Mesodermal cell (in vitro differentiated cells): ENCODE results near the gene USP49.

Source experiments
- H3K27ac ChIP-seq: 2 replicates; pipeline ENCODE4 v1.7.0; 2013; ENCODE audit warnings: mild to moderate bottlenecking, low read depth, low read length, moderate library complexity; ENCODE audit not compliant: severe bottlenecking
- H3K36me3 ChIP-seq: 2 replicates; pipeline ENCODE4 v1.7.1; 2013; ENCODE audit warnings: mild to moderate bottlenecking, low read length, moderate library complexity; ENCODE audit not compliant: control insufficient read depth, insufficient read depth
- H3K4me1 ChIP-seq: one replicate; pipeline ENCODE4 v1.7.1; 2013; ENCODE audit warnings: mild to moderate bottlenecking, low read length; ENCODE audit not compliant: insufficient read depth, control insufficient read depth, poor library complexity, severe bottlenecking
- H3K4me3 ChIP-seq: 2 replicates; pipeline ENCODE4 v1.7.0; 2013; ENCODE audit warnings: low read length, control low read depth, mild to moderate bottlenecking; ENCODE audit not compliant: insufficient read depth, poor library complexity, severe bottlenecking; ENCODE audit errors: extremely low read depth
- H3K9me3 ChIP-seq: 2 replicates; pipeline ENCODE4 v1.7.1; 2013; ENCODE audit warnings: mild to moderate bottlenecking, low read length, moderate library complexity; ENCODE audit not compliant: control insufficient read depth
- WGBS, 2 experiments: methylation state at CpG; one replicate each; pipeline ENCODE4 v1.1.5; 2013; ENCODE audit warnings: missing lambda C conversion rate in 2 of 2; ENCODE audit not compliant: insufficient coverage in 2 of 2; 5-methylcytosine and 5-hydroxymethylcytosine counted together

Gene USP49

GRCh38 chr6:41922154-41922553, 27.0 kb upstream of the USP49 start:
- Histone ChIP-seq H3K36me3 (peaks cover 37% of the 10 kb centered on the region), H3K4me1 (peaks cover 25% of the 10 kb centered on the region), H3K9me3 (no peaks in the 10 kb centered on the region), H3K27ac (no peak overlapping the region), H3K4me3 (peak overlapping the region; percentile 80)
- WGBS, 2 experiments, result 3 to 10% methylated on average over 4 of the region's 7 CpGs

GRCh38 chr6:41921712-41921998, 26.5 kb upstream of the USP49 start:
- WGBS, 2 experiments, result 1 to 2% methylated on average over 20 of the region's 20 CpGs
- H3K36me3 ChIP-seq, result peaks cover 37% of the 10 kb centered on the region
- no peaks in the 10 kb centered on the region for H3K9me3 ChIP-seq
- peak overlapping the region; percentile 80 for H3K4me3 ChIP-seq
- peaks cover 28% of the 10 kb centered on the region for H3K4me1 ChIP-seq
- peak overlapping the region; percentile 96 for H3K27ac ChIP-seq

DNA sequence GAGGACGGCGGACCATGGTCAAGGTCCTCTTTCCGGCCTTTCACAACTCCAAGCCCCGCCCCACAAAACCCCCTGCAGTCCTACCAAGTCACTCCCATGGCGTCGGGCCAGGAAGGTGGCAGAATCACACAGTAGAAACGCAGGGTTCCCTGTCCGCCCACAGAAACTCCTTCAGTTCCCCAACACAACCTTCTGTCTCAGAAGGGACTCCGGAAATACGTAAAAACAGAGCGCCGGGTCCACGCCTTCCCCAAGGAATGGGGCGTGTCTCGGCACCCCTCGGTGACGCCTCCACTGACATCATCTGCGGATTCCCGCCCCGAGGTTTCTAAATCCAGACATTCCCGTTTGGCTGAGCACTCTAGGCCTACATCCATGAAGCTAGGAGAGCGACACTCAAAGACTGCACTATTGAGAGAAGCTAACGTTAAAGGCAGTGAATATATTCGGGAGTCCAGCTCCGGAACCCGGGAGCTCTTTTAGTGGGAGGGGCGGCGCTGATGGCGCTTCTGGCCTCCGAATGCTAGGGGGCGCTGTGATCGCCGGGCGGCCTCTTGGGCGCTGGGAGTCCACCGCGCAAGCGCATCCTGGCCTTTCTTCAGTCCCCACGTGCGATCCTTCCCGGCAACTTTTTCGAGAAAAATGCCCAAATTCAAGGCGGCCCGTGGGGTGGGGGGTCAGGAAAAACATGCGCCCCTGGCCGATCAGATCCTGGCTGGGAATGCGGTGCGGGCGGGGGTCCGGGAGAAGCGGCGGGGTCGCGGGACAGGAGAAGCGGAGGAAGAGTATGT, 25.9 kb upstream of the USP49 start, which contains the start of the genes BYSL and MED20:
BYSL (plus strand) TSS at position 579 of the 791 bp plus-strand sequence; CDS start at position 643, 64 bp downstream.
MED20 (minus strand) TSS at position 219 of the 791 bp plus-strand sequence; CDS start at position 98, 121 bp downstream.
- peak within 1 kb of the TSS; percentile 80 for H3K4me3 ChIP-seq
- 0 to 1% methylated on average over 45 to 52 of the region's 55 CpGs for WGBS, 2 experiments
- no peaks in the 10 kb centered on the region for H3K9me3 ChIP-seq
- H3K36me3 ChIP-seq, result peaks cover 41% of the 10 kb centered on the region
- peaks cover 30% of the 10 kb centered on the region for H3K4me1 ChIP-seq
- H3K27ac ChIP-seq, result peak within 1 kb of the TSS; percentile 96

DNA sequence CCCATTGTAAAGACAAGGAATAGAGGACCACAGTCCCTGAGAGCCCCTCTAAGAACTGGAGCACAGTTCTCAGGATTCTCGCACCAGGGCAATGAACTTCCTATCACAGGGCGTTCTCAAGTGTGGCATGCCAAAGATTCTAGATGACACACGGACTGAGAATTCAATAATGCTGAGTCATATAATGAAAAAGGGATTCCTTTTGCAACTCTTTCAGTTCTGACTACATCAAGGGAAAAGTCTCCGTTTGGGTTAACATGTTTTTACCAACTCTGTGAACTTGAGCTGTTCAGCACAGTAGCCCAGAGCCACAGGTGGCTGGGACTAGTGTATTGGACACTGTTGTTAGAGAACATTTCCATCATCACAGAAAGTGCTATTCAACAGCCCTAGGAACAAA, 22.4 kb upstream of the USP49 start:
- WGBS, 2 experiments, result 60 to 79% methylated on average over 1 to 4 of the region's 4 CpGs

DNA sequence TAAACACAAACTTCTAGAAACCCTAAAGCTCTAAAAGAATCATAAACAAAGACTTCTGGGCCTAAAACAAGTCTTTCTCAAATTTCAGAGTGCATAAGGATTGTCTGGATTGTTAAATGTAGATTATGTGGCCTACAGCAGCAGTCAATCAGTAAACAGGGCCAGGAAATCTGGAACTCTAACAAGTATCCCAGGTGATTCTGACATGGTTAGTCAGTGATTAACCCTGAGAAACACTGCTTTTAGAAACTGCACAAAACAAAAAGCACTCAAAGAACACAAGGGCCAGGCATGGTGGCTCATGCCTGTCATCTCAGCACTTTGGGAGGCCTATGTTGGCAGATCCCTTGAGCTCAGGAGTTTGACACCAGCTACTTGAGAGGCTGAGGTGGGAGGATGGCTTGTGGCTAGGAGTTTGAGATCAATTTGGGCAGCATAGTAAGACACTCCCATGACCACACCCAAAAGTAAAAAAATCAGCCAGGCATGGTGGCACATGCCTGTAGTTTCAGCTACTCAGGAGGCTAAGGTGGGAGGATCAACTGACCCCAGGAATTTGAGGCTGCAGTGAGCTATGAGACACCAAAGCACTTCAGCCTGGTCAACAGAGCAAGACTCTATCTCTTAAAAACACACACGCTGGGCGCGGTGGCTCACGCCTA, 19.8 kb upstream of the USP49 start:
- no peak overlapping the region for H3K4me3 ChIP-seq
- H3K9me3 ChIP-seq, result no peaks in the 10 kb centered on the region
- peaks cover 19% of the 10 kb centered on the region for H3K4me1 ChIP-seq
- WGBS, 2 experiments, result 100% methylated on average over 1 of the region's 4 CpGs; no CpG with 5 or more reads in 1 of the 2 experiments
- H3K27ac ChIP-seq, result no peak overlapping the region
- H3K36me3 ChIP-seq, result peaks cover 59% of the 10 kb centered on the region

More for the DNA sequence above, 22.4 kb upstream of the USP49 start:
- Histone ChIP-seq H3K4me1 (peaks cover 23% of the 10 kb centered on the region), H3K27ac (peak overlapping the region; percentile 74), H3K36me3 (peaks cover 45% of the 10 kb centered on the region), H3K4me3 (no peak overlapping the region), H3K9me3 (no peaks in the 10 kb centered on the region)

GRCh38 chr6:41914343-41914742, 19.2 kb upstream of the USP49 start:
- peaks cover 13% of the 10 kb centered on the region for H3K4me1 ChIP-seq
- 100% methylated on average over 1 to 2 of the region's 2 CpGs for WGBS, 2 experiments

DNA sequence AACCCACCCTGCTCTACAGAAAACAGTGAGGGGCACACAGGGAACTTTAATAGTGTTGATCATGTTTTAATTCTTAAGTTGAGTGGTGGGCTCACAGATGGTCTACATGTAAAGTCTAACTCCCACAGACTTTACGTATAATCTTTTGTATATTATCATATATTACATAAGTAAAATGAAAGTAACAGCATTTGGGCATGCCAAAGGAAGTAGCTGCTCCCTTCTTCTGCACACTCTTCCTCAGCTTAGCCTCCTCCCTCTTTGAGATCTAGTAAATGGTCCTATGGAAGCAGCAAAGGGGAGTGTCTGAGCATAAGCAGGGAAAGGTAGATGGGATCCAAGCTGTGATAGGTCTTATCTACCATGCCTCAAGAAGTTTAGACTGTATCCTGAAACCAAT, 14.6 kb upstream of the USP49 start:
- Histone ChIP-seq H3K9me3 (no peaks in the 10 kb centered on the region), H3K36me3 (peaks cover 87% of the 10 kb centered on the region), H3K4me3 (no peak overlapping the region), H3K27ac (no peak overlapping the region), H3K4me1 (no peaks in the 10 kb centered on the region)
- WGBS, 2 experiments, result no CpG with 5 or more reads among the region's 1 CpG

More at GRCh38 chr6:41914343-41914742, 19.2 kb upstream of the USP49 start:
- Histone ChIP-seq H3K9me3 (no peaks in the 10 kb centered on the region), H3K4me3 (no peak overlapping the region), H3K27ac (no peak overlapping the region), H3K36me3 (peaks cover 65% of the 10 kb centered on the region)

DNA sequence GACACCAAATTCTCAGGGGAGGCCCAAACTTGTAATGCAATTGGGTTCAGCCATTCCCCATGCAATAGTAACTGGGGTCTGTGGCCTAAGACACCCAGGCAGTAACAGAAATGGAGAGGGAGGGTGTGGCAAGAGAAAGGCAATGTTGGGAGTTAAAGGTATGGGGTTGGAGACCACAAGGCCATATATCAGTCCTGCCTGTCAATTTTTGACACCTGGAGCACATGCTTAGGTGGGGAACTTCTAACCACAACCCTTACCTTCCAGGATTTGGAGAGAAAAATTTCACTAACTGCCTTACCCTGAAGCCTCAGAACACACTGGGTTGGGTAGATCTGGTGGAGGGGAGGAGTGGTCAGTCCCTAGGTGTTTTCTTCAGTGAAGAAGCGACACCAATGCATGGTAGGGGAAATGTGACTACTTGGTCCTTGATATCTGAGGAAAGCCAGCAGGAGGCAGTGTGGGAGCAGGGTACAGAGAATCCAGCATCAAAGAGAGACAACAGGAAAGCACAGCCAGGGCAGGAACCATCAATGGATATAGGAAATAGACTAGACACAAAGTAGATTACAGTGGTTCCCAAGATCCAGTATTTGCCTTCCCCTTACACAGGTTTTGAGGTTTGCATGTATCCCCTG, 6.8 kb upstream of the USP49 start:
- WGBS, 2 experiments, result 83 to 100% methylated on average over 1 of the region's 1 CpG
- H3K36me3 ChIP-seq, result peaks cover 50% of the 10 kb centered on the region
- no peaks in the 10 kb centered on the region for H3K4me1 ChIP-seq
- H3K9me3 ChIP-seq, result no peaks in the 10 kb centered on the region
- no peak overlapping the region for H3K27ac ChIP-seq
- H3K4me3 ChIP-seq, result no peak overlapping the region

DNA sequence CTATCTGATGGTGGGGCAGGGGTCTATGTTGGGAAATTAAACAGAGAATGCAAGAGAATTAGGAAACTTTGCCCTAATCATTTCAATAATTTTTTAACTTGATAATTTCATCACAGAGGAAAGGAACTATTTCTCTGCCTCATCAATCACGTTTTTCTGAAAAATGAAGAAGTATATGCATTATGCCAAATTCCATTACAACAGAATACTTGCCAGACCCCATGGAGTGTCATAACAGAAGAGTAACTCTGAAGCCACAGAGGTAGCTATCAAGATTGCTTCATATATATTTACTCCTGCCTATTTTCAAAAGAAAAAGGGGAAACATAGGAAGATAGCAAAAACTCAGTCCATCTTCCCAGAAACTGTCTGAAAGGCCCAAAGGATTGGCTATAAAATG, 5.7 kb upstream of the USP49 start:
- H3K27ac ChIP-seq, result no peak overlapping the region
- peaks cover 4% of the 10 kb centered on the region for H3K4me1 ChIP-seq
- peaks cover 39% of the 10 kb centered on the region for H3K36me3 ChIP-seq
- H3K4me3 ChIP-seq, result no peak overlapping the region
- WGBS, 2 experiments, result no CpG with 5 or more reads among the region's 1 CpG
- H3K9me3 ChIP-seq, result no peaks in the 10 kb centered on the region

- H3K9me3 ChIP-seq, result no peaks in the 10 kb centered on the region
- H3K4me1 ChIP-seq, result peaks cover 5% of the 10 kb centered on the region
- no CpG with 5 or more reads among the region's 3 CpGs for WGBS, 2 experiments
- H3K27ac ChIP-seq, result peak overlapping the region; percentile 89
- H3K36me3 ChIP-seq, result peaks cover 7% of the 10 kb centered on the region
- H3K4me3 ChIP-seq, result peak overlapping the region; percentile 59
These were observed 1.1 kb upstream of the USP49 start for GRCh38 chr6:41896281-41896680.
